Hepatic stellate cell (primary cell): Measurements from ENCODE around the gene TMEM17.

Experiments used
- DNase-seq: peaks from one replicate; pipeline ENCODE4 v3.0.0; 2011; ENCODE audit warnings: low spot score

The TMEM17 gene

GRCh38 chr2:62455957-62456692 is 49.9 kb downstream of the TMEM17 start:
- DNase-seq = no peak

GRCh38 chr2:62453955-62454354 is 52.0 kb downstream of the TMEM17 start:
- DNase-seq = no peak

- DNase-seq = no peak
Measured at GRCh38 chr2:62452701-62453454, 53.1 kb downstream of the TMEM17 start.

GRCh38 chr2:62450716-62451191 is 55.2 kb downstream of the TMEM17 start:
- no peak for DNase-seq
